HEK293 (cell line): Measurements from ENCODE around the gene CCSER1.

Source experiments
- BCL11A ChIP-seq: fragments of 450-650 bp; formaldehyde crosslinking; IDR thresholded peaks from 2 replicates; pipeline ENCODE4 v1.5.1; 2016; ENCODE audit warnings: low read depth, missing biosample characterization, missing genetic modification characterization
- KLF9 ChIP-seq: fragments of 450-650 bp; formaldehyde crosslinking; IDR thresholded peaks from 2 replicates; pipeline ENCODE4 v1.5.1; 2016; ENCODE audit warnings: missing biosample characterization, missing genetic modification characterization, low read depth
- ZNF138 ChIP-seq: fragments of 450-650 bp; formaldehyde crosslinking; IDR thresholded peaks from 2 replicates; pipeline ENCODE4 v1.5.1; 2016; ENCODE audit warnings: missing biosample characterization, missing genetic modification characterization, borderline replicate concordance
- ZNF184 ChIP-seq: fragments of 450-650 bp; IDR thresholded peaks from 2 replicates; pipeline ENCODE4 v1.5.1; 2018; ENCODE audit warnings: missing biosample characterization, mild to moderate bottlenecking, missing genetic modification characterization
- ZNF335 ChIP-seq: fragments of 450-650 bp; formaldehyde crosslinking; conservative IDR thresholded peaks from 2 replicates; pipeline ENCODE4 v1.5.1; 2016; ENCODE audit warnings: missing biosample characterization, missing genetic modification characterization
- TF ChIP-seq, protein P1 (sequence below): fragments of 450-650 bp; formaldehyde crosslinking; IDR thresholded peaks from 2 replicates; pipeline ENCODE4 v1.5.1; 2016; ENCODE audit warnings: missing biosample characterization, missing genetic modification characterization

DNA sequence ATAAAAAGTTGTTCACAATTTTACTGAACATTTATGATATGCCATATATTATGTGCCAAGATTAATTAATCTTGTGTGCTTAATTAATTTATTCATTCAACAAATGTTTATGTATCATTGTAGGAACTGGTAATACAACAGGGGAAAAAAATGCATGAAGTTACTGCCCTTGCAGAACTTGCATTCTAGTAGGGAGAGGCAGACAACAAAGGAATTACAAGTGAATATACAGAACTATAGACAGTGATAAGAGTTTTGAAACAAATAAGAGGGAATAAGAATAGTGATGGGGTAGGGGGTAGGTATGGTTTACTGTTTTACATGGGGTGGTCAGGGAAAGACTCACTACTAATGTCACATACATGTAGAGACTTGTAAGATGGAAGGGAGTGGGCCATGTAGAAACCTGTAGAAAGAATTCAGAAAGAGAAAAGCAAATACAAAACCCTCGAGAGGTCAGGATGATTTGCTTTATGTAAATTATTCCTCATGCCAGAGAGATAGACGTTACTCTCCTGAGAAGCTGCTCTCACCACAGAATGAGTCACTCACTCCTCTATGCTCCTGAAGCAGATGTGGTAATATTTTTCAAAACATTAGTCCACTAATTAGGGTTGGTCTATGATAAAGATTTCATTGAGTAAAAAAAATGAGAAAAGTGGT is 1321.6 kb downstream of the CCSER1 start:
- no peak for TF ChIP-seq ZNF138 (tag by site-specific recombination)
- TF ChIP-seq ZNF335 (tag by site-specific recombination), result no peak
- TF ChIP-seq, protein P1, sequence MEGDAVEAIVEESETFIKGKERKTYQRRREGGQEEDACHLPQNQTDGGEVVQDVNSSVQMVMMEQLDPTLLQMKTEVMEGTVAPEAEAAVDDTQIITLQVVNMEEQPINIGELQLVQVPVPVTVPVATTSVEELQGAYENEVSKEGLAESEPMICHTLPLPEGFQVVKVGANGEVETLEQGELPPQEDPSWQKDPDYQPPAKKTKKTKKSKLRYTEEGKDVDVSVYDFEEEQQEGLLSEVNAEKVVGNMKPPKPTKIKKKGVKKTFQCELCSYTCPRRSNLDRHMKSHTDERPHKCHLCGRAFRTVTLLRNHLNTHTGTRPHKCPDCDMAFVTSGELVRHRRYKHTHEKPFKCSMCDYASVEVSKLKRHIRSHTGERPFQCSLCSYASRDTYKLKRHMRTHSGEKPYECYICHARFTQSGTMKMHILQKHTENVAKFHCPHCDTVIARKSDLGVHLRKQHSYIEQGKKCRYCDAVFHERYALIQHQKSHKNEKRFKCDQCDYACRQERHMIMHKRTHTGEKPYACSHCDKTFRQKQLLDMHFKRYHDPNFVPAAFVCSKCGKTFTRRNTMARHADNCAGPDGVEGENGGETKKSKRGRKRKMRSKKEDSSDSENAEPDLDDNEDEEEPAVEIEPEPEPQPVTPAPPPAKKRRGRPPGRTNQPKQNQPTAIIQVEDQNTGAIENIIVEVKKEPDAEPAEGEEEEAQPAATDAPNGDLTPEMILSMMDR (tag by site-specific recombination), result no peak
- no peak for TF ChIP-seq BCL11A (tag by site-specific recombination)
- no peak for TF ChIP-seq KLF9
- TF ChIP-seq ZNF184 (tag by site-specific recombination), result no peak
